DMS53 (cell line): ENCODE measurements around the gene PTPRN.

Experiments used
- DNase-seq: peaks from one replicate; lab custom pipeline; 2025; lab: John Stamatoyannopoulos, UW

Gene PTPRN

DNA sequence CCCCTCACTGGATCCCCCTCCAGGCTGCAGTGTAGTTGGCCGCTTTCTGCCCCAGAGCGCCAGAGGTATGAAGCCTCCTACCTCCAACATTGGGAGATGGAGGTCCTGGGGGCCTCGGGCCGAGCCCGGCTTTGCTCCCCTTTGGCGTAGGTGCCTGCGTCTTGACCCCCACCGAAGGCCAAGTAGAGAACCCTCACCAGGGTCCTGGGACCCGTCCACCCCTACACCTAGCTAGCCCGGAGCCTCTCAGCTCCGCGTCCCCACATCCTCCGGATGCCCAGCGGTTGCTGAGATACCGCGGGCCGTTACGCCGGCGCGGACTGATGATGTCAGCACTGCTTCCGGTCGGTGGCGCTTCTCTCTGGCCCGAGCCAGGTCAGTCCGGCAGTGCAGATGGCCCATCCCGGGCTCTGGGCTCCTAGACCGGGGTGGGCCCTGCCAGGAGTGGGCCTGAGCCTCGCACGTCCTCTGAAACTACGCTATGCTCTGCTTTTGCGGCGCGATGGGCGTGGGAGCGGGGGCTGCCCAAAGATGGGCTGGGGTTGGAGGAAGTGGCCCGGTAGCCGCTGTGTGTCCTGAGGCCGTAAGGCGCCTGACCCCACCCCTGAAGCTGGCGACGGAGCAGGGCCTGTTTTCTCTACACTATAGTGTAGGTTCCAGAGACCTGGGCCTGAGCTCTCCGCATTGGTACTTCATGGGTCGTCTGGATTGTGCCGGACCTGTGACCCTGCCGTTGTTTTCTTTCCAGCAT lies 63.9 kb downstream of the PTPRN start, which contains the start of the genes GLB1L and STK16:
TSS of gene GLB1L (minus strand) at position 297 of the 751 bp plus-strand sequence. CDS start 1,871 bp downstream, outside the sequence.
TSS of gene STK16 (plus strand) at position 332 of the 751 bp plus-strand sequence. CDS start 521 bp downstream, outside the sequence.
- peak; percentile 94 for DNase-seq

- DNase-seq: no peak
These were observed 64.4 kb downstream of the PTPRN start for GRCh38 chr2:219244789-219245147.

GRCh38 chr2:219243291-219243761 lies 65.9 kb downstream of the PTPRN start:
- DNase-seq: no peak
